Activated CD4-positive, alpha-beta T cell treated with anti-CD3 and anti-CD28 coated beads, Interleukin-2, amount 10 ng/mL, durations not matched to agents 7 days and 5 days (primary cell): ENCODE results near the gene EEF1A1. TPM values are rescaled to one million over a fixed set of nuclear protein-coding genes. Genes with fewer than 3 reads are reported as not detected.
"Not testable (repeated sequence)": the region's sequence is repeated elsewhere in the genome, so short reads cannot be mapped to it uniquely, and the experiment has no call there.

ENCODE experiments used
- CTCF ChIA-PET: fragments of 350-600 bp; sonication (Branson Sonifier 250); formaldehyde crosslinking; loops from one replicate; lab custom pipeline; 2021; ENCODE audit warnings: antibody characterized with exemption; lab: Charles Lee
- POLR2A ChIA-PET: fragments of 350-600 bp; sonication (Branson Sonifier 250); formaldehyde crosslinking; loops from one replicate; lab custom pipeline; 2021; ENCODE audit warnings: antibody characterized with exemption; lab: Charles Lee
- DNase-seq: peaks from one replicate; pipeline ENCODE4 v3.0.0-alpha.2; 2020
- H3K27ac Mint-ChIP-seq: one replicate; pipeline ENCODE4 v1.8.0; 2021; ENCODE audit warnings: mild to moderate bottlenecking, moderate library complexity, mixed read lengths
- H3K27me3 Mint-ChIP-seq: one replicate; pipeline ENCODE4 v1.8.0; 2021; ENCODE audit warnings: mixed read lengths
- H3K36me3 Mint-ChIP-seq: one replicate; pipeline ENCODE4 v1.8.0; 2021; ENCODE audit warnings: low read depth, mixed read lengths
- H3K4me1 Mint-ChIP-seq: one replicate; pipeline ENCODE4 v1.8.0; 2021; ENCODE audit warnings: mixed read lengths
- H3K4me3 Mint-ChIP-seq: one replicate; pipeline ENCODE4 v1.8.0; 2021; ENCODE audit warnings: mild to moderate bottlenecking, moderate library complexity, mixed read lengths
- H3K9me3 Mint-ChIP-seq: one replicate; pipeline ENCODE4 v1.8.0; 2021; ENCODE audit warnings: mixed read lengths
- total RNA-seq, 2 experiments: library from RNA; stranded (reverse); gene quantifications; one replicate each; pipeline ENCODE4 v1.2.3, GENCODE V29; 2021

Gene EEF1A1
- total RNA-seq: 1,000 to 10,000 TPM; 7,789 to 8,433 TPM

DNA sequence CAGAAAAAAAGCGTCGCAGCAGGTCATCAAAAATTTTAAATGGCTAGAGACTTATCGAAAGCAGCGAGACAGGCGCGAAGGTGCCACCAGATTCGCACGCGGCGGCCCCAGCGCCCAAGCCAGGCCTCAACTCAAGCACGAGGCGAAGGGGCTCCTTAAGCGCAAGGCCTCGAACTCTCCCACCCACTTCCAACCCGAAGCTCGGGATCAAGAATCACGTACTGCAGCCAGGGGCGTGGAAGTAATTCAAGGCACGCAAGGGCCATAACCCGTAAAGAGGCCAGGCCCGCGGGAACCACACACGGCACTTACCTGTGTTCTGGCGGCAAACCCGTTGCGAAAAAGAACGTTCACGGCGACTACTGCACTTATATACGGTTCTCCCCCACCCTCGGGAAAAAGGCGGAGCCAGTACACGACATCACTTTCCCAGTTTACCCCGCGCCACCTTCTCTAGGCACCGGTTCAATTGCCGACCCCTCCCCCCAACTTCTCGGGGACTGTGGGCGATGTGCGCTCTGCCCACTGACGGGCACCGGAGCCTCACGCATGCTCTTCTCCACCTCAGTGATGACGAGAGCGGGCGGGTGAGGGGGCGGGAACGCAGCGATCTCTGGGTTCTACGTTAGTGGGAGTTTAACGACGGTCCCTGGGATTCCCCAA is at the start of gene EEF1A1:
Gene EEF1A1, minus strand, starts transcription at position 345 of the 663 bp plus-strand sequence. CDS start 1,006 bp downstream, outside the sequence.
- no peaks in the 10 kb centered on the region for H3K9me3 Mint-ChIP-seq
- CTCF ChIA-PET: interaction anchor here (1.1 to 2.5 kb wide), 6 partner anchors 59 to 132 kb away, joined by 3 to 11 read pairs (median 4); partner anchors contain the start of genes MTO1 and SLC17A5
- POLR2A ChIA-PET: interaction anchor here (0.6 to 2.4 kb wide), 8 partner anchors 8 to 132 kb away, joined by 3 to 8 read pairs (median 6); partner anchors contain the start of genes CGAS and MTO1

DNA sequence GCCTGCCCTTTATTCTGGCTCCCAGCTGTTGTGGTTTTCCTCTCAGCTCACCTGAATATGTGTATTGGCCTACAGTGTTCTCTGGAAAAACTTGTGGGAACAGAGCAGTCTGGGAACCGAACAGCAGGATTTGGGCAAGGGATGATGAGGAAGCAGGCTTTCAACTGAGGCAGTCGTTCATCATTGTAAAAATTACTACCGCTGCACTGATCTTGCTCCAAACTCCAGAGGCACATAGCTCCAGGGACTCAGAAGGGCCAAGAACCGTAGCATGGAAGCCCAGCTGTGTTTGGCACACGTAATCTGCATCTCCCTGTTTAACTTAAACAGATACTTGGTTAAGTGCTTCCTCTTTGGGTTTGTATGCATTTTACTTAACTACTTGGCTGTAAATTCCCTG is 48.3 kb upstream of the EEF1A1 start:
- ChIA-PET CTCF (interaction anchor here (1.3 kb wide), 1 partner anchor 11 kb away, joined by 5 read pairs; no protein-coding TSS in a partner anchor), POLR2A (no interaction called here)
- H3K4me1 Mint-ChIP-seq: peaks cover 9% of the 10 kb centered on the region
- DNase-seq: no peak
- H3K27me3 Mint-ChIP-seq: no peaks in the 10 kb centered on the region
- no peak overlapping the region for H3K4me3 Mint-ChIP-seq
- no peak overlapping the region for H3K27ac Mint-ChIP-seq
- H3K9me3 Mint-ChIP-seq: peaks cover 7% of the 10 kb centered on the region
- H3K36me3 Mint-ChIP-seq: no peaks in the 10 kb centered on the region

More for the DNA sequence above, at the start of gene EEF1A1:
- Mint-ChIP-seq H3K4me1 (peaks cover 52% of the 10 kb centered on the region), H3K27me3 (no peaks in the 10 kb centered on the region), H3K27ac (peak within 1 kb of the TSS; percentile 99), H3K36me3 (peaks cover 49% of the 10 kb centered on the region), H3K4me3 (peak within 1 kb of the TSS; percentile 87)
- peak; percentile 100 for DNase-seq

GRCh38 chr6:73566954-73567591 is 46.2 kb upstream of the EEF1A1 start:
- peaks cover 9% of the 10 kb centered on the region for H3K4me1 Mint-ChIP-seq
- no peaks in the 10 kb centered on the region for H3K27me3 Mint-ChIP-seq
- H3K36me3 Mint-ChIP-seq: no peaks in the 10 kb centered on the region
- H3K27ac Mint-ChIP-seq: no peak overlapping the region
- peaks cover 3% of the 10 kb centered on the region for H3K9me3 Mint-ChIP-seq
- H3K4me3 Mint-ChIP-seq: no peak overlapping the region
- POLR2A ChIA-PET: no interaction called here
- CTCF ChIA-PET: no interaction called here
- no peak for DNase-seq

DNA sequence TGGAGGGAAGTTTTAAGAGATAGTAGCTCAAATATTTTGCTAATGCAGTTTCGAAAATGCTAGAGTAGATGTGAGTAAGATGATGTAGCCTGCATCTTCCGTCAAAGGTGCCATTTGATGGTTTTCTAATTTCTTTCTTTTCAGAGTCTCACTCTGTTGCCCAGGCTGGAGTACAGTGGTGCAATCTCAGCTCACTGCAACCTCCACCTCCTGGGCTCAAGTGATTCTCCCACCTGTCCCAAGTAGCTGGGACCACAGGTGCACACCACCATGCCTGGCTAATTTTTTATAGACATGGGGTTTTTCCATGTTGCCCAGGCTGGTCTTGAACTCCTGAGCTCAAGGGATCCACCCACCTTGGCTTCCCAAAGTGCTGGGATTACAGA is 45.6 kb upstream of the EEF1A1 start:
- DNase-seq, H3K36me3 Mint-ChIP-seq, H3K4me3 Mint-ChIP-seq, CTCF ChIA-PET, H3K27ac Mint-ChIP-seq, H3K27me3 Mint-ChIP-seq, H3K4me1 Mint-ChIP-seq, H3K9me3 Mint-ChIP-seq: not testable (repeated sequence)
- POLR2A ChIA-PET: interaction anchor here (0.6 kb wide), 1 partner anchor 13 kb away, joined by 3 read pairs; no protein-coding TSS in a partner anchor

GRCh38 chr6:73565767-73566485 is 45.1 kb upstream of the EEF1A1 start:
- no peaks in the 10 kb centered on the region for H3K9me3 Mint-ChIP-seq
- H3K4me1 Mint-ChIP-seq: peaks cover under 1% of the 10 kb centered on the region
- H3K36me3 Mint-ChIP-seq: no peaks in the 10 kb centered on the region
- ChIA-PET POLR2A (interaction anchor here (0.6 kb wide), 1 partner anchor 14 kb away, joined by 3 read pairs; no protein-coding TSS in a partner anchor), CTCF (no interaction called here)
- H3K27ac Mint-ChIP-seq: no peak overlapping the region
- no peaks in the 10 kb centered on the region for H3K27me3 Mint-ChIP-seq
- no peak overlapping the region for H3K4me3 Mint-ChIP-seq
- DNase-seq: no peak

GRCh38 chr6:73564578-73565345 is 43.9 kb upstream of the EEF1A1 start:
- Mint-ChIP-seq H3K4me3 (no peak overlapping the region), H3K36me3 (no peaks in the 10 kb centered on the region), H3K27ac (no peak overlapping the region), H3K9me3 (no peaks in the 10 kb centered on the region), H3K27me3 (no peaks in the 10 kb centered on the region), H3K4me1 (peaks cover 2% of the 10 kb centered on the region)
- CTCF ChIA-PET: interaction anchor here (0.6 kb wide), 1 partner anchor 72 kb away, joined by 5 read pairs; no protein-coding TSS in a partner anchor
- POLR2A ChIA-PET: no interaction called here
- DNase-seq: no peak

DNA sequence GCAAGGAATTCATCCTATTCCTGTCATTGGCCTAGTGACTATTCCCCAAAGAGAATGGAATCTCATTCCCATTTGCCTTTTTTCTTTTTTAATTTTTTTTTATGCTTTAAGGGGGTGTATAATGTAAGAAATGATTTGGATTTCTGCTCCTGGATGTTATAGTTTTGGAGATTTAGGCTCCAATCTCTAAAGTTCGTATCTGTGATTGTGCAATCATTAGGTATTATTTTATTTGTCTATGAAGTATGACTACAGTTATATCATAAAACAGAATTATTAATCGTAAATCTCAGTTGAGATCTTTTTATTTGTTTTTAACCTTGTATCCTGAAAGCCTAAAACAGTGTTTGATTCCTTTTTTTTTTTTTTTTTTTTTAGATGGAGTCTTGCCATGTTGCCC is 41.7 kb upstream of the EEF1A1 start:
- Mint-ChIP-seq H3K27ac (no peak overlapping the region), H3K4me3 (no peak overlapping the region), H3K36me3 (no peaks in the 10 kb centered on the region), H3K27me3 (no peaks in the 10 kb centered on the region), H3K9me3 (no peaks in the 10 kb centered on the region), H3K4me1 (peaks cover 5% of the 10 kb centered on the region)
- ChIA-PET CTCF (no interaction called here), POLR2A (no interaction called here)
- DNase-seq: no peak

- H3K36me3 Mint-ChIP-seq: no peaks in the 10 kb centered on the region
- no peaks in the 10 kb centered on the region for H3K27me3 Mint-ChIP-seq
- no peak overlapping the region for H3K27ac Mint-ChIP-seq
- CTCF ChIA-PET: interaction anchor here (1.0 kb wide), 1 partner anchor 11 kb away, joined by 3 read pairs; no protein-coding TSS in a partner anchor
- POLR2A ChIA-PET: no interaction called here
- H3K4me3 Mint-ChIP-seq: no peak overlapping the region
- peaks cover 6% of the 10 kb centered on the region for H3K4me1 Mint-ChIP-seq
- DNase-seq: no peak
- no peaks in the 10 kb centered on the region for H3K9me3 Mint-ChIP-seq
Measured at GRCh38 chr6:73560853-73561407, 40.1 kb upstream of the EEF1A1 start.

- H3K4me3 Mint-ChIP-seq: no peak overlapping the region
- POLR2A ChIA-PET: no interaction called here
- H3K27me3 Mint-ChIP-seq: no peaks in the 10 kb centered on the region
- H3K27ac Mint-ChIP-seq: no peak overlapping the region
- H3K4me1 Mint-ChIP-seq: peaks cover 6% of the 10 kb centered on the region
- DNase-seq: no peak
- H3K36me3 Mint-ChIP-seq: no peaks in the 10 kb centered on the region
- CTCF ChIA-PET: no interaction called here
- no peaks in the 10 kb centered on the region for H3K9me3 Mint-ChIP-seq
Measured at GRCh38 chr6:73560182-73560732, 39.4 kb upstream of the EEF1A1 start.

DNA sequence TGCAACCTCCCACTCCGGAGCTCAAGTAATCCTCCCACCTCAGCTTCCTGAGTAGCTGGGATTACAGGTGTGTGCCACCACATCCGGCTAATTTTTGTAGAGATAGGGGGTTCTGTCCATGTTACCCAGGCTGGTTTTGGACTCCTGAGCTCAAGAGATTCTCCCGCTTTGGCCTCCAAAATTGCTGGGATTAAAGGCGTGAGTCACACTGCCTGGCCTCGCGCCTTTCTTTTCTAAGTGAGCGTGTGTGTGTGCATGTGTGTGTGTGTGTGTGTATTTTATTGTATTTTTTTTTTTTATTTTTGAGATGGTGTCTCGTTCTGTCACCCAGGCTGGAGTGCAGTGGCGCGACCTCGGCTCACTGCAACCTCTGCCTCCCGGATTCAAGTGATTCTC is 38.6 kb upstream of the EEF1A1 start:
- H3K9me3 Mint-ChIP-seq, H3K4me3 Mint-ChIP-seq, H3K27me3 Mint-ChIP-seq, H3K36me3 Mint-ChIP-seq, H3K4me1 Mint-ChIP-seq, H3K27ac Mint-ChIP-seq, DNase-seq: not testable (repeated sequence)
- ChIA-PET POLR2A (interaction anchor here (0.5 to 0.6 kb wide), 2 partner anchors 38 to 48 kb away, joined by 3 to 6 read pairs; no protein-coding TSS in a partner anchor), CTCF (interaction anchor here (2.0 to 2.3 kb wide), 2 partner anchors 10 to 11 kb away, joined by 5 to 6 read pairs; no protein-coding TSS in a partner anchor)

GRCh38 chr6:73558624-73559398 is 38.0 kb upstream of the EEF1A1 start:
- no peak overlapping the region for H3K4me3 Mint-ChIP-seq
- no peaks in the 10 kb centered on the region for H3K27me3 Mint-ChIP-seq
- DNase-seq: no peak
- H3K9me3 Mint-ChIP-seq: no peaks in the 10 kb centered on the region
- ChIA-PET CTCF (interaction anchor here (1.0 to 2.3 kb wide), 4 partner anchors 10 to 27 kb away, joined by 3 to 6 read pairs (median 4); no protein-coding TSS in a partner anchor), POLR2A (interaction anchor here (0.5 to 0.6 kb wide), 2 partner anchors 37 to 49 kb away, joined by 3 to 6 read pairs; no protein-coding TSS in a partner anchor)
- peaks cover 6% of the 10 kb centered on the region for H3K4me1 Mint-ChIP-seq
- H3K27ac Mint-ChIP-seq: no peak overlapping the region
- H3K36me3 Mint-ChIP-seq: no peaks in the 10 kb centered on the region
